Frontal cortex (tissue), 4 donors: ENCODE results near the gene NBEA. TPM values are rescaled to one million over a fixed set of nuclear protein-coding genes. Genes with fewer than 3 reads are reported as not detected.
"Not testable (repeated sequence)": the region's sequence is repeated elsewhere in the genome, so short reads cannot be mapped to it uniquely, and the experiment has no call there.

Source experiments
- DNase-seq, 2 donors: peaks; one replicate each; pipeline ENCODE4 v3.0.0; 2012; ENCODE audit warnings: low spot score in 2 of 2
- FAIRE-seq: peaks from 2 replicates; lab custom pipeline; 2012; peaks lifted over from hg19 to GRCh38; lab: Jason Lieb, UNC
- total RNA-seq: library from RNA; depleted of rRNA; stranded (reverse); fragments of >200 nt; gene quantifications from one replicate; pipeline ENCODE4 v1.2.3, GENCODE V29; 2014
- donor health status: control.
- donor health status: control.
- donor health status: control.

Gene NBEA
- 209 TPM for total RNA-seq

GRCh38 chr13:34941835-34942731, at the start of gene NBEA:
NBEA (plus strand) TSS chr13:34942270; CDS start chr13:34942821, 551 bp downstream.
- no peak for FAIRE-seq

GRCh38 chr13:34894756-34895155, 47.3 kb upstream of the NBEA start:
- no peak for FAIRE-seq
- DNase-seq: no peak

More at GRCh38 chr13:34941835-34942731, at the start of gene NBEA:
- DNase-seq: peak; percentile 72 to 81

GRCh38 chr13:34897220-34897619, 44.9 kb upstream of the NBEA start:
- FAIRE-seq (no peak), DNase-seq (no peak)

- DNase-seq (no peak), FAIRE-seq (no peak)
Observed at GRCh38 chr13:34899888-34900287, 42.2 kb upstream of the NBEA start.

- DNase-seq: no peak
- no peak for FAIRE-seq
Observed at GRCh38 chr13:34900288-34900739, 41.8 kb upstream of the NBEA start.

GRCh38 chr13:34901572-34901971, 40.5 kb upstream of the NBEA start:
- DNase-seq: no peak
- no peak for FAIRE-seq

GRCh38 chr13:34911159-34911558, 30.9 kb upstream of the NBEA start:
- FAIRE-seq (no peak), DNase-seq (no peak)

- FAIRE-seq (no peak), DNase-seq (no peak)
Observed at GRCh38 chr13:34913040-34913439, 29.0 kb upstream of the NBEA start.

GRCh38 chr13:34914416-34914815, 27.7 kb upstream of the NBEA start:
- FAIRE-seq: no peak
- no peak for DNase-seq

- FAIRE-seq (peak; percentile 68), DNase-seq (no peak)
Observed at GRCh38 chr13:34926508-34926907, 15.6 kb upstream of the NBEA start.

- DNase-seq, FAIRE-seq: not testable (repeated sequence)
Observed at GRCh38 chr13:34928676-34929075, 13.4 kb upstream of the NBEA start.

GRCh38 chr13:34931572-34931971, 10.5 kb upstream of the NBEA start:
- DNase-seq (no peak), FAIRE-seq (no peak)

- DNase-seq: no peak
- no peak for FAIRE-seq
Observed at GRCh38 chr13:34933349-34933748, 8.7 kb upstream of the NBEA start.

- FAIRE-seq (no peak), DNase-seq (no peak)
Observed at GRCh38 chr13:34933786-34934185, 8.3 kb upstream of the NBEA start.

GRCh38 chr13:34935841-34936240, 6.2 kb upstream of the NBEA start:
- no peak for DNase-seq
- no peak for FAIRE-seq

GRCh38 chr13:34939771-34940170, 2.3 kb upstream of the NBEA start:
- FAIRE-seq: no peak
- no peak for DNase-seq

- no peak for FAIRE-seq
- no peak for DNase-seq
Observed at GRCh38 chr13:34941436-34941834, 635 bp upstream of the NBEA start.

- DNase-seq: peak in 1 of 2 donors; percentile 16
- no peak for FAIRE-seq
Observed at GRCh38 chr13:34942732-34943435, 814 bp downstream of the NBEA start.

GRCh38 chr13:34943436-34944273, 1.6 kb downstream of the NBEA start:
- DNase-seq (no peak), FAIRE-seq (no peak)

- DNase-seq (no peak), FAIRE-seq (no peak)
Observed at GRCh38 chr13:34944274-34944634, 2.2 kb downstream of the NBEA start.
